ENCODE measurements around the gene TIMM23B. TPM values are rescaled to one million over a fixed set of nuclear protein-coding genes. Genes with fewer than 3 reads are reported as not detected.
"Not testable (repeated sequence)": the region's sequence is repeated elsewhere in the genome, so short reads cannot be mapped to it uniquely, and the experiment has no call there.

Gene TIMM23B
- total RNA-seq, 1 donor from 2014 or later, result 21.9 TPM

- intact Hi-C loops (cut with micrococcal nuclease), result not testable (repeated sequence)
Measured at GRCh38 chr10:49977756-49978155, 35.9 kb downstream of the TIMM23B start.

- intact Hi-C loops (cut with micrococcal nuclease), result not testable (repeated sequence)
Measured at GRCh38 chr10:49987207-49987606, 45.4 kb downstream of the TIMM23B start.

- intact Hi-C loops (cut with micrococcal nuclease), result not testable (repeated sequence)
Measured at GRCh38 chr10:49988376-49988775, 46.5 kb downstream of the TIMM23B start, which contains the start of gene AGAP6. AGAP6 (plus strand) TSS chr10:49988406; CDS start chr10:49988716, 310 bp downstream.

DNA sequence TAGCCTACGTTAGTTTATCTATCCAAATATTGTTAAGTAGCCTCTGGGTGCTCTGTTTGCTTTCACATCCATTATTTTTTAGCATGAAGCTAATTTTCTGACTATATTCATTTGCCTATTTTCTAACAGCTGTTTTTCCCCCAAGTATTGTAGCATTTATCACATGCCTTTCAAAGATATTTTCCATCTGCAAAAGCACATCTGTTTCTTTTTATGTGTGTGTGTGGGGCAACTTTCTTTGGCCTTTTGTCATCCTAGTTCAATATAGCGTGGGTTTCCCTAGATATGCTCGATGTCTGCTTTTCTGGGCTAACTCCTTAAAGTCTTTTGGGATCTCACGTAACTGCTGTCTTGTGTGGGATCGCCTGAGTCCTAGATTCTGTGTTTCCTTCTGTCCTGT lies 53.5 kb downstream of the TIMM23B start:
- intact Hi-C loops (cut with micrococcal nuclease), result not testable (repeated sequence)

DNA sequence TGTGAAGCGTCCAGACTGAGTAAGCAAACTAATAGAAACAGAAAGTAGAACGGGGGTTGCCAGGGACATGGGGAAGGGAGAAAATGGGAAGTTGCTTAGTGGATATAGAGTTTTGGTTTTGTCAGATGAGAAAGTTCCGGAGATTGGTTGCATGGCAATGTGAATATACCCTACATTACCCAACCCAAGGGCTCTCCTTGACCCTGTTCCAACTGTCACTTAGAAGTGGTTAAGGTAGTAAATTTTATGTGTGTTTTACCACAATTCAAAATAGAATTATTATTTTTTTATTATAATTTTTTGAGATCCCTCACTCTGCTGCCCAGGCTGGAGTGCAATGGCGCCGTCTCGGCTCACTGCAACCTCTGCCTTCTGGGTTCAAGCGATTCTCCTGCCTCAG lies 72.2 kb downstream of the TIMM23B start:
- intact Hi-C loops (cut with micrococcal nuclease), result not testable (repeated sequence)

DNA sequence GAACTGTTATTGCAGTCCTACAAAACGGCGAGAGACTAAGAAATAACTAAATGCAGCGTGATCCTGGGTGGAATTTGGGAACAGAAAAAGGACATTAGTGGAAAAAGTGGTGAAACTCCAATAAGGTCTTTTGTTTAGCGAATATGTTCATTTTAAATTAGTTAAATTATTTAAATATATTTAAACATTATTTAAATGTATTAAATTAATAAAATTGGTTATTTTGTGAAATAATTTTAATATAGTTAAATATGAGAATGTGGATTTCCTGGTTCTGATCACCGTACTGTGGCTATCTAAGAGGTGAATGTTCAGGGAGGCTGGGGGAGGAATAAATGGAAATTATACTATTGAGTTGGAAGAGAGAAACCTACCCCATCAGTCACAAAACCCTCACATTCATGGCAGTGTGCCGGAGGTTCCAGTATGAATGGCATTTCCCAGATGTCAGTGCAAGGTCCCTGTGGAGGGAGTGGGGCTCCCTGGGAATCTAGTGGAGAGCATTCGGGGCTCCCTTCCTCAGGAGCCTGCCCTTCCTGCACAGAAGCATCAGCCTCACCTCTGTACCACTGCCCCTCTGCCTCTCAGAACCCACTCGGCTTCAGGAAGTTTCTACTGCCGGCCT lies 73.9 kb downstream of the TIMM23B start:
- intact Hi-C loops (cut with micrococcal nuclease), result not testable (repeated sequence)

DNA sequence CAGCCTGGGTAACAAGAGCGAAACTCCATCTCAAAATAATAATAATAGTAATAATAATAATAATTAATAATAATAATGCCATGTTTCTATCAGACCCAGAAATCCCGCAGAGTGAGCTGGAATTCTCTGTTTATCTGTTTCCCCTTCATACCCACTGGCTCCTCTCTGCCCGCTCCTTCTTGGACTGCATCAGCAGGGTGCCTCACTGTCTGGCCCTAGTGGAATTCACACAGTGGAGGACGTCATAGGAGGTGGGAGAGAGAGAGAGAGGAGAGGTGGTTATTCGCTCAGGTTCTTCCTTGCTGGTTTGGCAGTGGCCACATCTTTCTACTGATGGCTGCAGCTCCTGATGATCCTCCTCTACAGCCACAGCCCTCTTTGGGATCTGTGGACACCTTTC lies 75.1 kb downstream of the TIMM23B start:
- intact Hi-C loops (cut with micrococcal nuclease), result not testable (repeated sequence)

DNA sequence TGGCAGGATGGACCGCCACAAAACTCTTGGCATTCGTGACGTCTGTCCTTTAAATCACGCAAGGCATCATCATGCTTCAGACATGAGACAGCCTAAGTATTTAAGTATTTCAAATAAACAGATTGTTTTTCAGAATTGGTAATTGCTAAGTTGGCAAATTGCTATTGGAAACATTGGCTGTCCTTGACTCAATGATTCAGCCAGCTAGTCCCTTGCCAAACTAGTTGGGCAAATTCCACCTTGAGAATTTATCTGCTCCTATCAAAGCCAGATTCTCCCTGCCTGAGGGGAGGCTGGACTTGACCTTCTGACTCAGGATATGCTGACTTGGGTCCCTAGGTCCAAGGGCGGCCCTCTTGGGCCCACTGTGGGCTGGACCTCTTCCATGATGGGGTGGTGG lies 75.8 kb downstream of the TIMM23B start:
- intact Hi-C loops (cut with micrococcal nuclease), result not testable (repeated sequence)

DNA sequence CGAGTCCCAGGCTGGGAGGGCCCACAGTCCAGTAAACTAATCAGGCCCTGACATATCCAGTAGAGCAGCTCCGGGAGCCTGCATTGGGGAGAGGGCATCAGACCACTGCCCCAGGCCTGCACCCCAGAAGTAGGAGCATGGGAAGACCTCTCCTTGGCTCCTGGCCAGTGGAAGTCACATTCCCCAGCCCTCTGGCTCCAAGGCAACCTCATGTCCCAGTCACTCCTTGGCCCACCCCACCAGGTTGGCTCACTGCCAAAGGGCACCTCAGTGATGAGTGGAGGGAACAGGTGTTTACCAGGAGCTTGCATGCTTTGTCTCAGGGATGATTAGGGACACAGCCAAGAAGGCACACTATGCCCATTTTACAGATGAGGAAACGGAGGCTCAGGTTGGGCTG lies 77.4 kb downstream of the TIMM23B start:
- intact Hi-C loops (cut with micrococcal nuclease), result not testable (repeated sequence)

DNA sequence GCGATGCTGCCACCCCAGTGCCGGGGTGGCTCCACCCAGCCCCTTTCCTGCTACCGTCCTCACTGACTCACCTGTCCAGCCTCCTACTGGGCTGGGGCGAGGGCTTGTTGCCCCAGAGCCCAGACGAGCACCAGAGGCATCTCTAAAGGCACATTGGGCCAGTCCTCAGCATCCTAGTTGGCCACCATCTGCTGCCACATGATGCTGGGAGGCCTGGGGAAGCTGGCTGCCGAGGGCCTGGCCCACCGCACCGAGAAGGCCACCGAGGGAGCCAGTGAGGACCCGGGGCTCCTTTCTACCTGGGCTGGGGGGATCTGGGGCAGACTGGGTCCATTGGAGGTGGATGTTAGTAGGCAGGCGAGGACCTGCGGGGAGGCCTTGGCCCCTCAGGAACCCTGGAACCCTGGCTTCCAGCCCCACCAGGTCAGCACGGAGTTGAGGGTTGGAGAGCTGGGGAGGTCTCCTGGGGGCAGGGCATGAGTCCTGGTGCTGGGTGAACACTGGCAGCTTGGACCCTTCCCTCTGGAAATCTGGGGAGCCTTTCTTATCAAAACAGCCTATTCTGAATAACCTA lies 78.7 kb downstream of the TIMM23B start:
- intact Hi-C loops (cut with micrococcal nuclease), result not testable (repeated sequence)

DNA sequence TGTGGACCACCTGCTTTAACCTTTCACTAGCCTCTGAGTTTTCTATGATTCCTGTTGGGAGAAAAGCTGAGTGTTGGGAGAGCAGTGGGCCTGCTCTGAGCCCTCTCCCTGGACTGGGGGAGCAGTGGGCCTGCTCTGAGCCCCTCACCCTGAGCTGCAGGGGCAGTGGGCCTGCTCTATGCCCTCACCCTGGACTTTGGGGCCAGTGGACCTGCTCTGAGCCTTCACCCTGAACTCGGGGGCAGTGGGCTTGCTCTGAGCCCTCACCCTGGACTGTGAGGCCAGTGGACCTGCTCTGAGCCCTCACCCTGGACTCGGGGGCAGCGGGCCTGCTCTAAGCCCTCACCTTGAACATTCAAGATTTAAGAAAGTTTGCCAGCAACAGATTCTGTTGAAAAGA lies 79.8 kb downstream of the TIMM23B start:
- intact Hi-C loops (cut with micrococcal nuclease), result no loop called here

Other genes starting within 250 kb of the TIMM23B start
- gene OGDHL, start 179.7 kb upstream of the TIMM23B start, total RNA-seq, result 0.20 and 0.36 TPM in 2 replicates
- gene PARG, start within 50 bp of the TIMM23B start, total RNA-seq, result 28.6 and 30.1 TPM in 2 replicates
- 20.7 and 21.5 TPM in 2 replicates for gene AGAP6, start 46.4 kb downstream of the TIMM23B start, total RNA-seq
- gene WASHC2A, start 125.9 kb downstream of the TIMM23B start, total RNA-seq, result 33.3 and 39.6 TPM in 2 replicates

All from T-helper 2 cell treated with Interferon-gamma antibody and Interleukin-4, amounts not matched to agents 100 ng/mL and 5 ng/mL, for 36 hours (primary cell).